GM18520 (cell line): Measurements from ENCODE around the gene ERAP2.
"Not testable (repeated sequence)": the region's sequence is repeated elsewhere in the genome, so short reads cannot be mapped to it uniquely, and the experiment has no call there.

Experiments
- ATAC-seq: cut with Tn5 transposase; IDR thresholded peaks from one replicate; pipeline ENCODE4 v1.9.1; 2021; ENCODE audit not compliant: unreplicated experiment

ERAP2 gene

DNA sequence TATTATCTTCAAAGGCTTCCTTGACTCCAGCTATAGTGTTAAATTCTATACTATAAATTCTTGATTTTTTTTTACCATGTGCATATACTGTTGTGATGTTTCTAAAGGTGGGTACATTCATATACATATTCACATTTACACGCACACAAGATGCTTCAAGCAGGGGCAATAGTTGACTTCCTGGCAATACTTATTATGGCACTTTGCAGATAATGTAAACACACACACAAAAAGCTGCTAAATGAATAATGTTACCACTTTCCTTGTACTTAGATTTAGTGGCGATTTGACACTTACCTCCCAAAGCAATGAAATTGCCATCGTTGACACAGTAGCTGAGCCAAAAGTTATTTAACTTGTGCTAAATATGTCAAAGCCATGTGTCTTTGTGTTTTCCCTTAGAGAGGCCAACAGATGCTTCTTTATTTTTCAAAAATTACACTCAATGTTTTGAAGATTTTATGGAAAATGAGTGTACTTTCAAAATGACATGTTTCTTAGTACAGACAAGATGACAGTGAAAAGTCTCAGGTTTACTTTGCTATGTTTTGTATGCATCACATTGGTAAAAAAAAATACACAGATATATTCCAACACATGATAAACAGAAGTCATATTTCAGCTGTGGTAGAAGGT lies 12.2 kb upstream of the ERAP2 start:
- ATAC-seq = no peak

DNA sequence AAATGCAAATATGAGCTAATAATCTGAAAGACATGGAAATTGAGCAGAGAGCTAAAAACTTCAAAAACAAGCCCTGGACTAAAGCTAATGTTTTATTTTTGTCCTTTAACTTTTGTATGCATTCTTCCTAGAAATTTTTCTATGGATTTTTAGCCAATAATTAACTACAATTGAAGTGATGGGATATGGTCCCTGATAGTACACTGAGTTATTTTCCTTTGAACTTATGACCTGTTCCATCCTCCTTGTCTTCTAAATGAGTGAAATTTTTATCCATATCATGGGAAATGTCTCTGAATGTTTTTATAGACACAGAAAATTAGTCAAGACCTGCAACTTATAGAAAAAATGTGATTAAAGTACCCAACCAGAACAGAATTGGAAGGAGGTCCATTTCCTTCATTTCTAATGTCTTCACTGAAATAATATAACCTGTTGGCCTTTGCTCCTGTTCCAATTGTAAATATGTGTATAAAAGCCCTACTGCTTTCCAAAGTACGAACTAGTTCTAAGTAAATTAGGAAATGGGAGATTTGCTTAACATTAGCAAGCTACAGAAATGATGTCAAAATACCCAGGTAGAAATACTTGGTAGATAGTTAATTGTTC lies 11.3 kb upstream of the ERAP2 start:
- no peak for ATAC-seq

DNA sequence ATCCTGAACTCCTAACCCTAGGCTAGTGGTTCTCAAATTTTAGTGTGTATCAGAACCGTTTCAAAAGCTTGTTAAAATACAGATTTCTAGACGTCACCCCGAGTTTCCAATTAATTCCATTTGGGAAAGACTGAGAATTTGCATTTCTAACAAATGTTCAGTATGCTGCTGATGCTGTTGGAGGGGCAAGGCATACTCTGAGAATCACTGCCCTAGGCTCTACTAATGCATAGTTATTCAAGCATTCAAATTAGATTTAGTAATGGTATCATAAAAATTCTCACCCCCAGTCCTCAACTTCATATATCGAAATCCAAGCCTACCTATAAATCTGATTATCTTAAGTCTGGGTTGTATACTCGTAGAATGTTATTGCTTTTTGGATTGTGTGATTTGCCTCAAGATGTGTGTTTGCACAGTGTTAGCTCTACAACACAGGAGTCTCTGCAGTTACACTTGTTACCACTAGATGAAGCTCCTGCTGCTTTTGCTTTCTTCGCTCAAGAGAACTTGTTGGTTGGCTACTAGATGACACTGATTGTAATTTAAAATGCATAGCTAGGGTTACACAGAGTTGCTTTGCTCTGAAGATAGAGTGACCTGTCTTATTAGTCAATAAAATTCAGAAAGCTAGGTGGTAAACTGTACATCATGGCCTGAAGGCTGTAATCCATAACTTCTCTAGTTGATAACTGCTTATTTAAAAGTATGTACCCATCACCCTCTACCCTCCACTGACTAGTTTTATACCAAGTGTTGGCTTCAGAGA lies 7.5 kb upstream of the ERAP2 start:
- peak; percentile 77 for ATAC-seq

DNA sequence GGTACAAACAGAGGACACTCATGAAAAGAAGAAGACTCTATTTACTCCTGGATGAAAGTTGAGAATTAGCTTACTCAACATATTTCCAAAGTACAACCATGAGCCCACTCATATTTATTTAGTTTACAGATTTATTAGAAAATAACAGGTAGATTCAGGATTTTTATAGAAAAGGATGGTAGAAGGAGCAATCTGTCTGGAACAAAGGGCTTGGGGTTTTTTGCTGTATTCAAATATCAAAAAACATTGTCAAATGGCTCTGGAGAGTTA lies 7.0 kb upstream of the ERAP2 start:
- ATAC-seq = no peak

DNA sequence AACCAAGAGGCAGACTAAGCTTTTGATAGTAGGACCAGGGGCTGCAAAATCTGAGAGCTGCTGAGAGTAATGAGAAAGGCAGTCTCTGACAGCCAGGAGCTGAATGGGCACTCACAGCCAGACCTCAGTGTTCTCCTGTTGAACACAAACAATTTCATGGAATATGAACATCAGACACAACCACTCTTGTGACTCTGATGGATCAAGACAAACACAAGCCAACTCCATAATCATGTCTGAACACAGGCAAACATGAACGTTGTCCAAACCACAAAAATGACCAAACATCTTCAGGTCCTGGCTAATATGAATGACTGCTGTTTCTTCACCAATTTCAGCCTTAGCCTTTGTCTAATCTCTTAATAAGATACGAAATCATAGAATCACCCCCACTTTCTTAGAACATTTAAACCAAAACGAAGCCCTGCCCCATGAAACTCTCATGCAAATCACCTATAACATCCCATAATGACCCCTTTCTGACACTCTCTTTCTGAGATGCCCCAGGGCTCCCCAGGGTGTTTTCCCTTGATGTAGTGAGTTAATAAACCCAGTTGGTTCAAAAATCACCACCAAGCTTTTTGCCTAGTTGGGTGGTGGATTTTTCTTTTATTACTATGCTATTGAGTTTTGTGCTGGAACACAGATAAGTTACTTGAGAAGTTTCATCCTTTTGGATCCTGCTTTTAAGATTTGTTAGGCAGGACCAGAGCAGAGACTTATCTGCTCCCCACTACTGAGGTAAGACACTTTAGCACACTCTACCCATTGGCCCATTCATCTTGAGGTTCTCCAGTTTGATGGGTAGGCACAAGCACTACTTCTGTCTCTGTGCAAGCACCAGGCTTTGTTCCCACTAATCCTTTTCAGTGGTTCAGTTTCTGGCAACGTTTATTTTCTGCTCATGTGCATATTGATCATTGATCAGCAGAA lies 5.9 kb upstream of the ERAP2 start:
- ATAC-seq = peak; percentile 75

DNA sequence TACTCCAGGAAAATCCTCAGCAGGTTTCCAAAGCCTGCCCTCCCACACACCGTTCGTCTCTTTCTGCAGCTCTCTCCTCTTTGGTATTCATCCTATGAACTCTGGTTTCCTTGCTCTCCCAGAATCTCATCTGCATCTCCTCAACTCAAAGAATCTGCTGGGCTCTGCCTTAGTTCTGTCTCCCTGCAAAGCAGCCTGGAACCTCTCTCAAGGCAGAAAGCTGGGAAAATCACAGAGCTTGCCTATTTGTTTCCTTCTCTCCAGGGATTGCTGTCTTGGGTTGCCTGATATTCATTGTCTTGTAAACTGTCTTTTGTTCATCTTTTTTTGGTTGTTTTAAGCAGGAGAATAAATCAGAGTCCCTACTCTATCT lies 5.3 kb upstream of the ERAP2 start:
- ATAC-seq = no peak

DNA sequence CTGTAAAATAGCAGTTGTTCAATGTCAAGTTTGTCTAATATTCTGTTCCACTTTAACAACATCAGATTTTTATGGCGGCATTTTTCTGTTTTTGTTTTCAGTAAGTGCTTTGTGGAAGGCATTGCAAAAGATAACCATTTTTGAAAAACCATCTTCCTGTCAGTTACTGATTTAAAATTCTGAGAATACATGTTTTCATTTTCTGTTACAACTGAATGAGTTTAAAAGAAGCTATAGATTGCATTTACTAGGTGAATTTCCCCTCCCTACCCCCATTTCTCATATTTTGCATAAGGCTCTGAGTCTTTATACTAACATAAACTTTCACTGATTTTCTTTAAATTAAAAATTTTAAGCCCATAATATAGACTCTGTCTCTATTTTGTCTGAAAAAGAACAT lies 4.6 kb upstream of the ERAP2 start:
- no peak for ATAC-seq

DNA sequence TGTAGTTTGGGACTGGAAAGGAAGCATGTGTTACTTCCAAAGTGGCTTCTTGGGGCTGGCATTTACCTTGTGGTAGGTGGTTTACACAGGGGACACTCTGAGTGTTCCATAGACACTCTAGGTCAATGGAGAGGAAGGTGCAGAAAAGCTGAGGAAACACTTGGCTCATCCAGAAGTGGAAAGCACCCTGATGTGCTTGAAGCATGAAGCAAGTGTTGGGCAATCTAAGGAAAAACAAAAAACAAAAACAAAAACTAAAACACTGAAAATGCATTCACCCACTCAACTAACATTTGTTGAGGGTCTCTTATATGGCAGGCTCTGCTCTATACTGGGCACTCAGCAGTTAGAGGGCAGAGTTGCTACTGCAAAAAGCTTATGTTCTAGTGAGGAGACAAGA lies 2.9 kb upstream of the ERAP2 start:
- no peak for ATAC-seq

DNA sequence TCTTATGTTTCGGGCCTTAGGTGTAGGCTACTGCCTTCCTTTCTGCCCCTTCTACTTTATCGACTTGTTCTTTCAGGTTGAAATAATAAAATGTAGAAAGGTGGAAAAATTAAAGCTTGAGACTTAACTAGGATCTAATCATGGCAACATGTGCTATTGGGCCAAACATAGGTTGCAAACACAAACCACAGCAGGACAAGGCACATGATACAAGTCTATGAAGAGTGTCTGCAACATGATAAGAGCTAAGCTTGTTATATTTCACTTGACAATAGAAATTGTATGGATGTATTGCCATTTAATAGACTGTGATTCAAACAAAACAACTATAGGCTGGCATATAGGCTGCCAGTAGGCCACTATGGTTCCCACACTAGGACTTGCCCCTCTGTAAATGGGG lies 1.7 kb upstream of the ERAP2 start:
- no peak for ATAC-seq

DNA sequence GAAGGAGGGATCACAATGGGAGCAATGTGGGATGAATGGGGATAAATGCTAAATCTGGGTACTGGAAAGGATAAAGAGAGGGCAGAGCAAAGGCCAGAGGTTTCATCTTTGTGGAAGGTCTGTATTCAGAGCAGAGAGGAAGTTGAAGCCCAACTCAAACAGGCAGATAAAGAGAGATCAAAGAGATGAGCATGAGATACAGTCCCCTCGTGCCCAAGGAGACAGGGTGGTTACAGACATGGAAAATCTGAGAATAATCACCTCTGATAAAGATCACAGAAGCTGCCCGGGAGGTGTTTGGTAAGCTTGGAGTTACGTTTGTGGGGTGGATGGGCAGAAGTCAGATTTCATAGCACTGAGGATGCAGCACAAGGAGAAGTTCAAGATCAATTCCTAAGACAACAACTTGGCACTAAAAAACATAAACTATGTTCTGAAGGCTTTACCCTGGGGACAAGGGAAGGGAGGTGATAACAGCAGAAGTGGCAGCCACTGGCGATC lies 459 bp upstream of the ERAP2 start:
- no peak for ATAC-seq

DNA sequence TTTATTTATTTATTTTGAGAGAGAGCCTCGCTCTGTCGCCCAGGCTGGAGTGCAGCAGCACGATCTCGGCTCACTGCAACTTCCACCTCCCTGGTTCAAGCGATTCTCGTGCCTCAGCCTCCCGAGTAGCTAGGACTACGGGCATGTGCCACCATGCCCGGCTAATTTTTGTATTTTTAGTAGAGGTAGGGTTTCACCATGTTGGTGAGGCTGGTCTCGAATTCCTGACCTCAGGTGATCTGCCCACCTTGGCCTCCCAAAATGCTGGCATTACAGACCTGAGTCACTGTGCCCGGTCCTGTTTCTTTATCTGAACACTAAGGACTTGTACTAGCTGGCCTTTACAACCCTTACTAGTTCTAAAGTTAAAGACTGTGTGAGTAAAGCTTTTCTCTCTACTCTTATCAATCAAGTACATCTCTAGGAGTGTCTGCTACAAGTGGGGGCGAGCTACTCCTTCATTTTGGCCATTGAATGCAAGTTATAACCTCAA lies 723 bp downstream of the ERAP2 start:
- ATAC-seq = not testable (repeated sequence)

DNA sequence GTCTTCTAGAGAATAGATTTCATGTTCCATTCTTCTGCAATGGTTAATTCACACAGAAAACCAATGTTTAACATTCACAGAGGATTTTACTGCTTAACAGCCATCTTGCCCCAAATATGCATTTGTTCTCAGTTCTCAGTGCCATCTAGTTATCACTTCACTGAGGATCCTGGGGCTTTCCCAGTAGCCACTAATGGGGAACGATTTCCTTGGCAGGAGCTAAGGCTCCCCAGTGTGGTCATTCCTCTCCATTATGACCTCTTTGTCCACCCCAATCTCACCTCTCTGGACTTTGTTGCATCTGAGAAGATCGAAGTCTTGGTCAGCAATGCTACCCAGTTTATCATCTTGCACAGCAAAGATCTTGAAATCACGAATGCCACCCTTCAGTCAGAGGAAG lies 3.4 kb downstream of the ERAP2 start:
- no peak for ATAC-seq

DNA sequence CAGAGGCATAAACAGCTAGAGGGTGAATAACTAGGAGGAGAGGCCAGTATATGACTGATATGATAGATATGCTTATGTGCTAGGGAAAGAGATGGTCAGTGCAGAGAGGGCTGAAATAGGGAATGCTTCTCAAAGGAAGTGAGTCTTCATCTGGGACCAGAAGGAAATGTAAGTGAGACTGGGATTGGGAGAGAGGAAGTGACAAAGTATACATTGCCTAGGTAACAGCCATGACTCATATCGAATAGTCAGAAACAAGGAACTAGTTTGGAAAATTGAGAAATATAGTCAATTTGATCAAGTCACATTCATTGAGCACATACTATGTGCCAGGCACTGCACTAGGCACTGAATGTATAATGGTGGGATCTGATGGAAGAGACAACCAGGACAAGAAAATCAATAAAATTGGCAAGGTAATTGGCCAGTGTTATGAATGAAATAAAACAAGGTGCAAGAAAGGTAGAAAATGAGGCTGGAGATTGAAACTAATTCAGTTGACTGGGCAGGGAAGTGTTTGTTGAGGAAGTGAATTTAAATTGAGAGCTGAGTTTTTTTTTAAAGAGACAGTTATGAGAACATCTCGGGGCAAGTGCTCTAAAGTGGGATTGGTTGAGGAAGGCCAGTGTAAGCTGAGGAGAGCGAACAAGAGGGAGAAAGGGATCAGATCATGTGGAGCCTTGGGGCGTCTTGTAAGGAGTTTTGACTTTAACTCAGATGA lies 4.3 kb downstream of the ERAP2 start:
- ATAC-seq = no peak

DNA sequence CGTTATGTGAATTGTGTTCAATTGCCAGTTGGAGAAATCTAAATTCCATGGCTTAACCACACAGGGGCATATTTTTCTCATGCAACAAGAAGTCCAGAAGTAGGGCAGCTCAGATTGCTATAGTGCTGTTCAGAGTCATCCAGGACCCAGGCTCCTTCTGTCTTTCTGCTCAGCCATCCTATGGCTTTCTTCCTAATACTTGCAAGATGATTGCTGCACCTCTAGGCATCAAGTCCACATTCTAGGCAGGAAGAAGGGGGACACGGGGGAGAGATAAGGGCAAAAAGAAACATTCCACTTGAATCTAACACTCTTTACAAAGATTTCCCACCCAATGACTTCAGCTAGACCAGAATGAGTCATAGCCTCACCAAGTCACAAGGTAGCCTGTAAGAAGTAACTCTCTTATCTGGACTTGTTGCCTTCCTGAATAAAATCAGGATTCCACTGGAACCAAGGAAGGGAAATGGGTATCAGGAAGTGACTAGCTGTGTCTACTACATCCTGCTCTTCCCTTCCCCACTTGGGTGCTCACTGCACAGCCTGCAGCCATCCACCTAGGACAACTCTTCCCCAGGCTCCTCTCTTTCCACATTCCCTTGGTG lies 5.3 kb downstream of the ERAP2 start:
- ATAC-seq = no peak

DNA sequence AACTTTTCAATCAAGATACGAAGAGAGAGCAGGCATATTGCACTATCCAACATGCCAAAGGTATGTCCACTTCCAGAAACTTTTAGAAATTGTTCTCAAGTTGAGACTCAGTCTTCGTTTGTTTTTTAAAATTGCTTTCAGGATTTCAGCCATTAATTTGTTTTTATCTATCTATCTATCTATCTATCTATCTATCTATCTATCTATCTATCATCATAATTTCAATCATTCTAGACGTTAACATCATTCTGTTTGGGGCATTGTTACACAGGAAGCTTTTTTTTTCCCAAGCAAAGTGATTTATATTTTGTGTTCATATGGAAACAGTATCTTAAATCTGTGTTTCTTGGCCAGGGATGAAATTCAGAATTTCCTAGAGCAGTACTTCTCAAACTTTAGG lies 7.6 kb downstream of the ERAP2 start:
- ATAC-seq = no peak

DNA sequence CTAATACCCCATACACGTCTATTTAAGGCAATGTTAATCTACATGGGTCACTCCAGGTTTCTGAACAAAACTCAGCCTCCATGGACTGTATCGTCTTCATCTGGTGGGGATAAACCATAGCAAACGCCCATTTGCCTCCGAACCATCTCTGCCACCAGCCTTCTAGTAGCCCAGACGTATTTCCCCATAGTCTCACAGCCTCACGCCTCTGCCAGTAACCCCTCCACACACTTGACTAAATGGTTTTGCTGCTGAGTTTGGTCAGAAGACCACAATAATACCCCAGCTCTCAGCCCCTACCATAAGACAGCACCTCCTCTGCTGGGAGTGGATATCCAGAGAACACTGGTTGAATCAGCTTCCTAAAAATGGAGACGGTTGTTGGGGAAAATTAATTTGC lies 8.7 kb downstream of the ERAP2 start:
- no peak for ATAC-seq

DNA sequence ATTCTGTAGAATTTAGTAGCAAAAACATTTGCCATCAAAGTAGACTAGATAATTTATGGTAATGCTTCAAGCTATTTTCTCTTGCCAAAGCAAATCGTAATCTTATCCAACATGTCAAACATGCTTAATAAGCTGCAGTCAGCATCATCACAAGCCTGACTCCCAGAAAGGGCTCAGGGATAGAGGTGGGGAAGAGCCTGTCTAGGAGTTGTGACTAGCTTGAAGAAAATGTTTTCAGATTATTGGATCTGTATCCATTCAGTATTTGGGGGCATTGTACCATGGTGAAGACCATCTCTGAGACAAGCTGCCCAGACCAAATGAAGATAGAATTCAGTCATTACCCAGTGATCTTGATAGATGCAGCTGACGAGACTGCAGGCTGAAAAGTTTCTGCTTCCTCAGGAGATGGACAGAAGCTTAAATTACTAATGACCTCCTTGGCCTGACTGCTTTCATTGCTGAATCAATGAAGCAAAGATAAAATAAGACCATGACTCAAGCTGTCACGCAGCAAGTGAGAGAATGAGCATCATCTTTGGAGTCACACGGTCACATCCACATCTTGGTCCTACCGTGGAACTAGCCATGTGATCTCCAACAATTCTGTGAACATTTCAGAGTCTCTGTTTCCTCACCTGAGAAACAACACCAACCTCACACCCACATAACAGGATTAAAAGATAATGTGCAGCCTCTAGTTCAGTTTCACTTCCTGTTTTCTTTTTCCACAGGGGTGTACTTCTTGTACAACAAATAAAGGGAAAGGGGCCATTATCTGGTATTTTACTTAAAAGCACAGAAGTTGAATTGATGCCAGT lies 9.4 kb downstream of the ERAP2 start:
- ATAC-seq = peak; percentile 73

DNA sequence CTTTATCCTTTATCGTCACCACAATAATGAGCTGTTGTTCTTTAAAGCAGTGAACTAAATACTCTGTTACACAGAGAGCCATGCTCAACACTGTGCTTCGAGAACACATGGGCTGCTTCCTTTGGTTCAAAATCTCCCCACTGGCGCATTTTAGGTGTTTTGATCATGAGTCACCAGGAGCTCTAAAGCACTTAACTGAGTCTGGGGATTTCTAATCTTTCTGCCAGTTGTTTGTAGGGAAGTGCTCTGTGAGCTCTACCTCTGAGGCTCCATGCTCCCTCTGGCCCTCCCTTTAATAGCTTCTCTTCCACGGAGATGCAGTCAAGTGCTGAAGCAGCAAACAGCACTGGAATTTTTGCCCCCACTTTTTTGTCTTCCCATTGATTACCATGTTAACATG lies 17.0 kb downstream of the ERAP2 start:
- no peak for ATAC-seq

DNA sequence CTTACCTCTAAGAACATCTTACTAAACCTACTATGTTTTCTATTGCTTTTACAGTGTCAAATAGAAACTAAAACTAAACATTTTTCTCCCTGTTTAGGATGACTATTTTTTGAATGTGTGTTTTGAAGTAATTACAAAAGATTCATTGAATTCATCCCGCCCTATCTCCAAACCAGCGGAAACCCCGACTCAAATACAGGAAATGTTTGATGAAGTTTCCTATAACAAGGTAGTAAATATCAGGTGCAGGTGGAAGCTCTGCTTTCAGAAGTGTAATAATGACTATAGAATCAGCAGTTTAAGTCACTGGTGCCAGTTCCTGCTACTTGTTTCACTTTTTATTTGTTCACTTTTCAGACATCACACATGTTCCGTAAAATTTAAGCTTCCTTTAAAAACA lies 20.0 kb downstream of the ERAP2 start:
- ATAC-seq = peak; percentile 56
